Measurements from ENCODE around the gene CNPY4.

DNA sequence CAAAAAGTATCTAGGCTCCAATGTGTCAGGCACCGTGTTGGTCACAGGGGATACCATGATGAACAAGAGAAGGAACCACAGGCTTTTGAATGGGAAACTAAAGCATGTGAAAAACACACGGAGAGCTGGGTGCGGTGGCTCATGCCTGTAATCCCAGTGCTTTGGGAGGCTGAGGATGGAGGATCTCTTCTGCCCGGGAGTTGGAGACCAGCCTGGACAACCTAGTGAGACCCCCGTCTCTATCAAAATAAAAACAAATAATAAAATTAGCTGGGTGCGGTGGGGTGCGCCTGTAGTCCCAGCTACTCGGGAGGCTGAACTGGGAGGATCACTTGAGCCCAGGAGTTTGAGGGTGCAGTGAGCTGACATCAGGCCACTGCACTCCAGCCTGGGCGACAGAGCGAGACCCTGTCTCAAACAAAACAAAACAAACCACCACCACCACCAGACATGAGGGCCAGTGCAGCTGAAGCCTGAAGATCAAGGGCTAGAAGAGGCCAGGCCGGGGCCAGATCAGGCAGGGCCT is 31.3 kb upstream of the CNPY4 start:
- TF ChIP-seq, protein P1, sequence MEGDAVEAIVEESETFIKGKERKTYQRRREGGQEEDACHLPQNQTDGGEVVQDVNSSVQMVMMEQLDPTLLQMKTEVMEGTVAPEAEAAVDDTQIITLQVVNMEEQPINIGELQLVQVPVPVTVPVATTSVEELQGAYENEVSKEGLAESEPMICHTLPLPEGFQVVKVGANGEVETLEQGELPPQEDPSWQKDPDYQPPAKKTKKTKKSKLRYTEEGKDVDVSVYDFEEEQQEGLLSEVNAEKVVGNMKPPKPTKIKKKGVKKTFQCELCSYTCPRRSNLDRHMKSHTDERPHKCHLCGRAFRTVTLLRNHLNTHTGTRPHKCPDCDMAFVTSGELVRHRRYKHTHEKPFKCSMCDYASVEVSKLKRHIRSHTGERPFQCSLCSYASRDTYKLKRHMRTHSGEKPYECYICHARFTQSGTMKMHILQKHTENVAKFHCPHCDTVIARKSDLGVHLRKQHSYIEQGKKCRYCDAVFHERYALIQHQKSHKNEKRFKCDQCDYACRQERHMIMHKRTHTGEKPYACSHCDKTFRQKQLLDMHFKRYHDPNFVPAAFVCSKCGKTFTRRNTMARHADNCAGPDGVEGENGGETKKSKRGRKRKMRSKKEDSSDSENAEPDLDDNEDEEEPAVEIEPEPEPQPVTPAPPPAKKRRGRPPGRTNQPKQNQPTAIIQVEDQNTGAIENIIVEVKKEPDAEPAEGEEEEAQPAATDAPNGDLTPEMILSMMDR (IDR thresholded peaks at IDR 0.05; ENCODE audit: borderline replicate concordance, extremely low read depth, low read length, poor library complexity, severe bottlenecking): no peak
- TF ChIP-seq EZH2 (IDR thresholded peaks at IDR 0.05; ENCODE audit: borderline replicate concordance, low read depth, low read length, severe bottlenecking): no peak

Data from DND-41 (cell line).